Measurements from ENCODE around the gene SVIL.
A peak's percentile ranks its signal among the peaks of the same experiment; 100 is the strongest.

GRCh38 chr10:29496341-29497162 is 138.2 kb downstream of the SVIL start:
- TF ChIP-seq, protein P1, sequence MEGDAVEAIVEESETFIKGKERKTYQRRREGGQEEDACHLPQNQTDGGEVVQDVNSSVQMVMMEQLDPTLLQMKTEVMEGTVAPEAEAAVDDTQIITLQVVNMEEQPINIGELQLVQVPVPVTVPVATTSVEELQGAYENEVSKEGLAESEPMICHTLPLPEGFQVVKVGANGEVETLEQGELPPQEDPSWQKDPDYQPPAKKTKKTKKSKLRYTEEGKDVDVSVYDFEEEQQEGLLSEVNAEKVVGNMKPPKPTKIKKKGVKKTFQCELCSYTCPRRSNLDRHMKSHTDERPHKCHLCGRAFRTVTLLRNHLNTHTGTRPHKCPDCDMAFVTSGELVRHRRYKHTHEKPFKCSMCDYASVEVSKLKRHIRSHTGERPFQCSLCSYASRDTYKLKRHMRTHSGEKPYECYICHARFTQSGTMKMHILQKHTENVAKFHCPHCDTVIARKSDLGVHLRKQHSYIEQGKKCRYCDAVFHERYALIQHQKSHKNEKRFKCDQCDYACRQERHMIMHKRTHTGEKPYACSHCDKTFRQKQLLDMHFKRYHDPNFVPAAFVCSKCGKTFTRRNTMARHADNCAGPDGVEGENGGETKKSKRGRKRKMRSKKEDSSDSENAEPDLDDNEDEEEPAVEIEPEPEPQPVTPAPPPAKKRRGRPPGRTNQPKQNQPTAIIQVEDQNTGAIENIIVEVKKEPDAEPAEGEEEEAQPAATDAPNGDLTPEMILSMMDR (conservative IDR thresholded peaks at IDR 0.05; ENCODE audit: low read length), result peak; percentile 98
- no peak for TF ChIP-seq EZH2phosphoT487 (IDR thresholded peaks at IDR 0.05; ENCODE audit: borderline replicate concordance)
